AG09319 (cell line): ENCODE results near the gene CCDC138.

Source experiments
- DNase-seq: peaks from one replicate; pipeline ENCODE4 v3.0.0-alpha.2; 2010; ENCODE audit warnings: low read depth; ENCODE audit errors: extremely low read depth
- TF ChIP-seq, protein P1 (sequence below): IDR thresholded peaks from 2 replicates; pipeline ENCODE4 v1.5.1; 2011; ENCODE audit warnings: low read depth, mild to moderate bottlenecking, inconsistent platforms, low read length, moderate library complexity

Gene CCDC138

DNA sequence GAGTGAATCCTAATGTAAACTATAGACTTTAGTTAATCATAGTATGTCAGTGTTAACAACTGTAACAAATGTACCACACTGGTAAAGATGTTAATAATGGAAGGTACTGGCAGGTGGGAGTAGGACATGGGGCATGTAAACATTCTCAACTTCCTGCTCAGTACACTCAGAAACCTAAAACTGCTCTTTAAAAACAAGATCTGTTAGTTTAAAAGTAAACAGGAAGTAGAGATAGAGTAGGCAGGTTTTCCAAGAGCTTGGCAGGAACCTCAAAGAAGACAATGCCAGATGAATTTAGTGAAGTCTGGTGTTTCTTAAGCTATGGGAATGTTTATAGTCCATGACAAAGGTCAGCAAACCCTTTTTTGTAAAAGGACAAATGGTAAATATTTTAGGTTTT, 46.6 kb downstream of the CCDC138 start:
- no peak for DNase-seq
- TF ChIP-seq, protein P1, sequence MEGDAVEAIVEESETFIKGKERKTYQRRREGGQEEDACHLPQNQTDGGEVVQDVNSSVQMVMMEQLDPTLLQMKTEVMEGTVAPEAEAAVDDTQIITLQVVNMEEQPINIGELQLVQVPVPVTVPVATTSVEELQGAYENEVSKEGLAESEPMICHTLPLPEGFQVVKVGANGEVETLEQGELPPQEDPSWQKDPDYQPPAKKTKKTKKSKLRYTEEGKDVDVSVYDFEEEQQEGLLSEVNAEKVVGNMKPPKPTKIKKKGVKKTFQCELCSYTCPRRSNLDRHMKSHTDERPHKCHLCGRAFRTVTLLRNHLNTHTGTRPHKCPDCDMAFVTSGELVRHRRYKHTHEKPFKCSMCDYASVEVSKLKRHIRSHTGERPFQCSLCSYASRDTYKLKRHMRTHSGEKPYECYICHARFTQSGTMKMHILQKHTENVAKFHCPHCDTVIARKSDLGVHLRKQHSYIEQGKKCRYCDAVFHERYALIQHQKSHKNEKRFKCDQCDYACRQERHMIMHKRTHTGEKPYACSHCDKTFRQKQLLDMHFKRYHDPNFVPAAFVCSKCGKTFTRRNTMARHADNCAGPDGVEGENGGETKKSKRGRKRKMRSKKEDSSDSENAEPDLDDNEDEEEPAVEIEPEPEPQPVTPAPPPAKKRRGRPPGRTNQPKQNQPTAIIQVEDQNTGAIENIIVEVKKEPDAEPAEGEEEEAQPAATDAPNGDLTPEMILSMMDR, result no peak

DNA sequence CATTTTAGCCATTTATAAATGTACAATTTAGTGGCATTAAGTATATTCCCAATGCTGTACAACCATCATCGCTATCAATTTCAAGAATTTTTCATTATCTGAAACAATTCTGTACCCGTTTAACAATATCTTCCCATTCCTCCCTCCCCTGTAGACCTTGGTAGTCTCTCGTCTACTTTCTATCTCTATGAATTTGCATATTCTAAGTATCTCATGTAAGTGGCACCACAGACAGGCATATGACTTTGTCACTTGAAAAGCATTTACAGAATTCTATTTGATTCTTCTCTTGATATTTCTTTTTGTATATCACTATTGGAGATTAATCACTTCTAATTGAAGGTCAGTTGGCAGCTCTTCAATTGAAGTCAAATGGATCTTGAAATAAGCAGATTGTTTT, 48.0 kb downstream of the CCDC138 start:
- DNase-seq, result no peak
- TF ChIP-seq, protein P1, result no peak

DNA sequence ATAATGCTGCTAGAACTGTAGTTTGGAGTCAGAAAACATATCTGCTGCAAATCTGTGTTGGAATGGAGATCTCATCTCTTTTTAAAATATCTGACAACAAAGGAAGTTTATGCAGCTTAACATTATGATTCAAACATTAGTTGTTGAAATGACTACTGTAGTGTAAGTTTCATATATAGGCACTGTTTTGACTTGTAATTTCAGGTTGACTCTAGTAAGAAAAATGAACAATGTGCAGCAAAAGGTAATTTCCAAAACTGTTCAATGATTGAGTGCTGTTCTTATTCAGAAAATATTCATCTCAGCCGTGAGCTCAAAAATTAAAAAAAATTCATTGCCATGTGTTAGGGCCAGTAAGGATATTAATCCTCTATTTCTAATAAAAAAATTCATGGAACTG, 48.5 kb downstream of the CCDC138 start:
- TF ChIP-seq, protein P1, result no peak
- no peak for DNase-seq

DNA sequence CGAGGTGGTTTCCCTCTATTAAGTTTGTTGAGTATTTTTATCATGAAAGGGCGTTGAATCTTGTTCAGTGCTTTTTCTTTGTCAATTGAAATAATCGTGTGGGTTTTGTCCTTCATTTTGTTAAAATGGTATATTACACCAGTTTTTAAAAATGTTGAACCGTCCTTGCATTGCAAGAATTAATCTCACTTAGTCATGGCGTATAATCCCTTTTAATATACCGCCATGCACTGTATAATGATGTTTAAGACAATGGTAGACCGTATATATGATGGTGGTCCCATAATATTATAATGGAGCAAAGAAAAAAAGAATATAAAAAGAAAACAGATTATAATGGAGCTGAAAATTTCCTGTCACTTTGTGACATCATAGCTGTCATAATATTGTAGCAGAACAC, 50.6 kb downstream of the CCDC138 start:
- DNase-seq, result no peak

DNA sequence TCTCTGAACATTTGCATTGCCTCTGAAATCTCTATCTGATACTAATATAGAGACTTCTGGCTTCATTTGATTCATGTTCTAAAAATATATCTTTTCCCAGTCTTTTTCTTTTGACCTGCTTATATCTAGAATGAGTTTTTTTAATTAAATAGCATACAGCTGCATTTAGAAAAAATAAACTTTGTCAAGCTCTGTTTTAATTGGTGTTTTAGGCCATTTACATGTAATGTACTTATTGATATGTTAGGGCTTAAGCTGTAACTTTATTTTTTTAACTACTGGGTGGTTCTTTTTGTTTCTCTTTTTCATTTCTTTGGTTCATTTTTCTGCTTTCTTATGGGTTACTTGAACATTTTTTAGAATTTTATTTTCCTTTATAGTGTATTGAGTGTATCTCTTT, 54.9 kb downstream of the CCDC138 start:
- TF ChIP-seq, protein P1, result no peak
- no peak for DNase-seq

More for the DNA sequence above, 50.6 kb downstream of the CCDC138 start:
- TF ChIP-seq, protein P1, result no peak

DNA sequence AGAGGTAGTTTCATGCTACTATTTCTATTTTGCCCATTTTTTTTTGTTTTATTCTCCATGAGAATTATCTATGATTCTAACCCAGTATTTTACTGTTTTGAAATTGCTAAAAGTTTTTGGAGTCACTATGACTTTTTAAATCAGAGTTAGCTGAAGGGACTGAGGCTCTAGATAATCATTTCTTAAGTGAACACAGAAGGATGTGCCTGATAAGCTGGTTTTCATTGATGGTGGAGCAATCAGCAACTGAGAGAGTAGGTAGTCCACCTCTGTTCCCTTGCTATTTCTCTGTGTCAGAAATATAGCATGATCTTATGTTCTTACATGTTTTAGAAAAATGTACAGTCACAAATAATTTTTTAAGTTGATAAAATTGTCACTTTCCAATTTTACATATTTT, 59.4 kb downstream of the CCDC138 start:
- TF ChIP-seq, protein P1, result no peak

DNA sequence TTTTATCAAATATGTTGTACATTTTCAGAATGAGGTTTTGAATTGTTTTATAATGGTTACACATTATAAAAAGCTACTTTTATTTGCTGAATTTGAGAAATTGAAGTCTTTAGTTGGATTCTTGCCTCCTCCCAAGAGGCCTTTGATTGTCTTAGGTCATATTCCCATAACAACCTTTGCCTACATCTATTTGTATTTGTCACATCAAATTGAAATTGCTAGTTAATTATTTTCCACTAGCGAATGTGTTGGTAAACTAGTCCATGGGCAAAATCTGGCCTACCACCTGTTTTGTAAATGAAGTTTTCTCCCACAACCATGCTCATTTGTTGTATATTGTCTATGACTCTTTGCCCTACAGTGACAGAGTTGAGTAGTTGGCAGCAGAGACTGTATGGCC, 60.4 kb downstream of the CCDC138 start:
- TF ChIP-seq, protein P1, result no peak
- DNase-seq, result no peak

More for the DNA sequence above, 59.4 kb downstream of the CCDC138 start:
- DNase-seq, result no peak
